GM19452 (cell line): ENCODE data around the gene CCDC71.

Source experiments
- ATAC-seq: cut with Tn5 transposase; IDR thresholded peaks from one replicate; pipeline ENCODE4 v1.9.1; 2021; ENCODE audit not compliant: unreplicated experiment

The CCDC71 gene

DNA sequence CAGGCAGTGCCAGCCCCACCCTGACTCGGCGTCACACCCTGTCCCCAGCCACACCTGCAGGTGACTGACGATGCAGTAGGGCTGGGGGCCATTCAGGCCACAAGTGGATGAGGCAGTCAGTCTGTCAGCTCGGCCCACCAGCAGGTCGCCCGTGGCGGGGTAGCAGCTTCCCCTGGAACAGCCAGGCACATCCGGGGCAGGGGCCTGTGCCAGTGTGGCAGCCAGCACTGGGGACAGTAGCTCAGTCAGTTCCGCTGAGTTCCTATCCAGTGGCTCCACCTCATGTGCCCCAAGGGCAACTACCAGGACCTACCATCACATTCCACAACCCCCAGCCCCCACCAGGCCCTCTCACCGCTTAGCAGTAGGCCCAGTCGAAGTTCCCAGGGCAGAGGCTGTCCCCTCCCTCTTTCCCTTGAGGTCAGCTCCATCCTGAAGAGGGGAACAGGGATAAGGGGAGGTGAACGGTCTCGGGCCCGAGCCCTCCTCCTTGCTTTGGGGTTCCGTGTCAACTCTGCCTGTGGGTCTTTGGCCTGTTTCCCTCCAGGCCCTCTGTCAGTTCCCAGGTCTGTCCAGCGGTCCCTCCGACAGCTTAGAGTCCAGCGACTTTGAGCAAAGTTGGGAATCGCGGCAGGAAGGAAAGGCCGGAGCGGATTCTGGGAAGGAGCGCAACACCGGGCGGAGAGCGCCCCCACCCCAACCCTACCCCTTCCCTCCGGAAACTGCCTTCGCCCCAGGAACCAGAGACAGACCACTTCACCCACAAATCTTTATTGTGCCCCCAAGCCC, 33.5 kb downstream of the CCDC71 start, which contains the start of gene LAMB2:
LAMB2 (minus strand) TSS at position 614 of the 789 bp plus-strand sequence; CDS start at position 431, 183 bp downstream.
- no peak for ATAC-seq

DNA sequence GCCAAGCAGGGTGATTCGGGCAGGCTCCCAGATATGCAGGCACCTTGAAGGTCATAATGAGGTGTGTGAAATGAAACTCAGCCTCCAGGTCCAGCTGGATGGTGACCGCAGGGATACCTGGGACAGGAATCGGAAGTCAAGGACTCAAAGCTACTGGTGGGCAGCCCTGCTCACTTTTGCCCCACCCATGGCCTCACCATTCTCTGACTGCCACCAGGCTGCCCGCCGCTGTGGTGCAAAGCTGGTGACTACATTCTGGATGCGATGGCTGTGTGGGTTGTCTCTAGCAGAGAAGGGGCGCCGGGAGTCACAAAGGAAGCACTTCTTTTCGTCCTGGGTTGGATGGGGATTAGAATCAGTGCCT, 34.1 kb downstream of the CCDC71 start:
- ATAC-seq = no peak

DNA sequence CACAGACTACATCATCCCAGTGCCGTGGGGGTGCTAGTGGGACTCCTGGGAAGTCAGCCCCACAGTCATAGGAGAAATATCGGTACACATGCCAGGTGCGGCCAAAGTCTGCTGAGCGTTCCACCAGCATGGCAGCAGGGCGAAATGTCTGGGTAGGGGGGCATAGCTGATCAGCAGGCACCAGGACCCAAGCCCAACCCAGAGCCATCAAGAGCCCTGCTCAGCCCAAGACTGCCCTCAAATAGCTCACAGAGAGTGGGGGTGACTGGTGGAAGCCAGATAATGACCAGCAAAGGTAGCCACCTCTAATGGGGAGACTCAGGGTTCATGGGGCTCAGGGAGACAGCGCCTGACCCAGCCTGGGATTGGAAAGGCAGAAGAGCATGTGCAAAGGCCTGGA, 34.6 kb downstream of the CCDC71 start:
- no peak for ATAC-seq

DNA sequence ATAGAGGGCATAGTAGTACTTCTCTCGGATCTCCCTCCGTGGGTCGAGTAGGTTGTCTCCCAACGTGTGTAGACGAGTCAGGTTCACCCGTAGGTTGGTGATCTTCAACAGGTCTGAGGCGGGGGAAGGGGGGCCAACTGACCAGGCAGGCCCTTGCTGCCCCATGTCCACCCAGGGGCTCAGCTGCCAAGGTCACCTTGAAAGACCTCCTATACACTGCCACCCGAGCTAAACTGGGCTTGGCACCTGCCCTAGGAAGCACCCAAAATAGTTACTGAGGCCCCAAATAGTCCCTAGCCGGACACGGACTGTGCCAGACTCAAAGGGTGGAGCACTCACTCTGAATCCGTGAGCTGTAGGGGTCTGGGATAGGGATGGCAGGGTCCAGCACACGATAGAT, 35.1 kb downstream of the CCDC71 start:
- ATAC-seq = no peak

DNA sequence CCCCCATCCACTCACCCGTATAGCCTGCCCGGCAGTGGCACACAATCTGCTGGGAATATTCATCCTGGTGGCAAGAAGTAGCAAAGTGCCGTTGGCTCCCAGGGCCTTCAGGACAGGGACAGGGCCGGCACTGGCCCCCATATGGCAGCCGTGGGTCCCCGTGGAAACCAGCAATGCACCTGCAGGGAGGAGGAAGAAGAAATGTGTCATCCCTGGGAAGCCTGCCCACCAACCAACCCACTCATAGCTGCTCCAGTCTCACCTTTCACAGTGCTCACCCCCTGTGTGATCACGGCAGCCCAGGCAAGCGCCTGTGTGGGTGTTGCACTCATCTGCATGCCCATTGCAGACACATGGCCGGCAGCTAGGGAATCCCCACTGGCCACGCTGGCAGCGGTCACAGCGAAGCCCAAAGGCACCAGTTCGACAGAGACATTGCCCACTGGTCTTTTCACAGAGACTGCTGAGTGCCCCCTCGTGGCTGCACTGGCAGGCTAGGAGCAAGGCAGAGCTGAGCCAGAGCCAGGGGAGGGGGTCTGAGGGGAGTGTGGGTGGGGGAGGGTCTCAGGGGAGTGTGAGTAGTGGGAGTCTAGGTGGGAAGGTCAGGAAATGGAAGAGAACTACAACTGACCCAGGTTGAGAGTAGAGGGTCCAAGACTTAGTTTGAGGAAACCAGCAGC, 41.0 kb downstream of the CCDC71 start:
- no peak for ATAC-seq

DNA sequence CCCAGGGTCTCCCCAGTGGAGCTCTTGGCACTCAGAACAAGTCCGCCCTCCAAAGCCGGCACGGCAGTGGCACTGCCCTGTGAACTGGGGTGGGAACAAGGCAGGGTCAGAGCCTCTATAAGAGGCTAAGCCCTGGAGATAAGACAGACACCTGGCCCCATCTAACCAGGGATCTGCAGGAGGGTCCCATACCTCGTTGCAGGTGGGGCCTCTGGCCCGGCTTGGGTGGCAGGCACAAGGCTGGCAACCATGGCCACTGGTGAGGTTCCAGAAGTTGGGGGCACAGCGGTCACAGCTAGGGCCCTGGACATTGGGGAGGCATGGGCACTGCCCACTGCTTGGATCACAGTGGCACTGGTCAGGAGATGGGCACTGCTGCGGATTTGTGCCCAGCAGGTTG, 41.9 kb downstream of the CCDC71 start:
- no peak for ATAC-seq

DNA sequence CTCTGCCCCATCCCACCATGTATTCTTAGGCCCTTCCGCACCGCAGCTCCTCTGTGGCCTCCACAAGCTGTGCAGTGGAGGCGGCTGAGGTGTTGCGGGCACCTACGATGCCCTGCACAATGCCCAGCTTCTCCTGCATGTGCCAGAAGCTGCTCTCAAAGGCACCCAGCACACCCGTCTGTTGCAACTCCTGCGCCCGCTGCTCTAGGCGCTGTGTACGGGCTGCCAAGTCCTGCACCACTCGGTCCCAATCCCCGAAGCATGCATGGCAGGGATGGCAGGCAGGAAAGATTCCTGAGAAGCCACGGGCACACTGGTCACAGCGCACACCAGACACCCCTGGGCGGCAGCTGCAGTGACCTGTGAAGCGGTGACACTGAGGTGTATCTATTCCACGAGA, 42.4 kb downstream of the CCDC71 start:
- ATAC-seq = no peak

DNA sequence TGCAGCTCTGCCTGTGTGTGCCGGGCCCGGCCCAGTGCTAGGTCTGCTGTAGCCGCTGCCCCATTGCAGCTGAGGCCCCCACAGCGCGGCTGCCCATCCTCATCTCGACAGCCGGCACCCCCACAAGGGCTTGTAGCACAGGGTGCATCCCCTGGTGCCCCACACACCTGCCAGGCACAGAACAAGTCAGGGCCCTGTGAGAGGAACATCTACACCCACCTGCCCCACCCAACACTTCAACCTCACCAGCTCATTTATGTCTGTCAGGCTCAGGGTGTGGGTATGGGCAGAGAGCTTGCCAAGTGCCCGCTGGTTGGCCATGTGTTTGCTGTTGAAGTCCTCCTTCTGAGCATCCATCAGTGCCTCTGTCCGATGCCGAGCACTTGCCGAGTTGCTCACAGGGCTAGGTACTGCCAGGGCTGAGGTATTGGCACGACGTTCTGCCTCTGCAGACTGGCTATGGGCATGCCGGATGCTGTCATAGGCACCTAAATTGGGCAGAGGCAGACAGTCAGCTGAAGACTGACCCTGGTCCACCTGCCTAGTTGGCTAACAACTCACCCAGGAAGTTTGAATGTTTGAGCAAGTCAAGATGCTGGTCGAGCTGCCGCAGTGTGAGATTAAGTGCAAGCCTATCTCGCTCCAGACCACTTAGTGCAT, 43.1 kb downstream of the CCDC71 start:
- no peak for ATAC-seq

DNA sequence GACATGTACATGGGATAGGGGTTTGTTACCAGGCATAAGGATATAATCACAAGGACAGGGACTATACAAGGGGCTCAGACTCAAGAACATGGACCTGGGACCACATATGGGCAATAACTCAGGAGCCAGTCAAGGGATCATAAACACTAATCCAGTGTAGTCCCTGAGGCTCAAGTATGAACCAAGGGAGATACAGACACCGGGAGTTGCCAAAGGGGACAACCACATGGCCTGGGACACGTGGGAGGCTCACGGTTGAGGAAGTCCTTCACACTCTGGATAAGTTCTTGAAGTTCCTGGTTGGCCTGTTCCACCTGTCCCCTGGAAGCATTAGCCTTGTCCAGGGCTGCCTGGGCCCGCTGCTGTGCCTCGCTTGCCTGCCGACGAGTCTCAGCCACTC, 43.7 kb downstream of the CCDC71 start:
- no peak for ATAC-seq

DNA sequence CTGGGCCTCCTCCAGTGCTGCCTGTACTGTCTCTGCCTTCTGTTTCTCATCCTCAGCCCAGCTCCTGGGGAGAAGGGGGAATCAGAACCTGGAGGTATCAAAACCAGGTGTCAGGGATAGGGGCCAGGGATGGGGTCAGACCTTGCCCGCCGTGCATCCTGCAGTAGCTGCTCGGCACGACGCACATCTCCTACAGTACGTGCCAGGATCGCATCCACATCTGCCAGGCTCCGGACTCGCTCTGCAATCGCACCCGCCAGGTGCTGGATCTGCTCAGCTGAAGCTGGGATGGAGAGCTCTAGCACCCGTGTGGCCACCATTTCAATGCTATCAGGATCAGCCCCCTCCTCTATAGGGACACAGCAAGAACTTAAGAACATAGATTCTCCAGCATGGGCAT, 44.1 kb downstream of the CCDC71 start:
- no peak for ATAC-seq

DNA sequence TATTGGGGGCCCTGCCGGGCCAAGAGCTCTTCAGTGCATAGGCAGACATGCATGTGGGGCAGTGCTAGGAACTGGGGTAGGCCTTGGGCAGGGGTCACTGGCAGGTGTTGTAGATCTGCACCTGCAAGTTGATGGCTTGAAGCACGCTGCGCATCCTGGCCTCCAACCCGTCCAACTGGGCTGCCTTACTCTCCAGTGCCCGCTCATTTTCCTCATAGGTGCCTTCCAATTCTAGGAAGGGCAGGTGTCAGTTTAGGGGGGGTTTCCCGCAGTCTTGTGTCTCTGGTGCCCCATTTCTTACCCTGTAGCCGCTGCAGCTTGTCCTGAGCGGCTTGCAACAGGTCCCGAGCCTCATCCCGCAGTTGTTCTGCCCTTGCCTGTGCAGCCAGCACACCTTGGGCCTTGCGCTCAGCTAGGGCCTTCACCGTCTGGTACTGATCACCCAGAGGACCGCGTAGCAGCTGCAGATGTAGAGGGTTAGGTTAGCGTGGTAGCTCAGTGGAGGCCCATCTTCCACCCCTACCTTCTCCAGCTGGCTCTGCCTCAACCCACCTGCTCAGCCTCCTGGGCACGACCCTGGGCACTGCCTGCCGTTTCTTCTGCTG, 44.9 kb downstream of the CCDC71 start:
- ATAC-seq = no peak

DNA sequence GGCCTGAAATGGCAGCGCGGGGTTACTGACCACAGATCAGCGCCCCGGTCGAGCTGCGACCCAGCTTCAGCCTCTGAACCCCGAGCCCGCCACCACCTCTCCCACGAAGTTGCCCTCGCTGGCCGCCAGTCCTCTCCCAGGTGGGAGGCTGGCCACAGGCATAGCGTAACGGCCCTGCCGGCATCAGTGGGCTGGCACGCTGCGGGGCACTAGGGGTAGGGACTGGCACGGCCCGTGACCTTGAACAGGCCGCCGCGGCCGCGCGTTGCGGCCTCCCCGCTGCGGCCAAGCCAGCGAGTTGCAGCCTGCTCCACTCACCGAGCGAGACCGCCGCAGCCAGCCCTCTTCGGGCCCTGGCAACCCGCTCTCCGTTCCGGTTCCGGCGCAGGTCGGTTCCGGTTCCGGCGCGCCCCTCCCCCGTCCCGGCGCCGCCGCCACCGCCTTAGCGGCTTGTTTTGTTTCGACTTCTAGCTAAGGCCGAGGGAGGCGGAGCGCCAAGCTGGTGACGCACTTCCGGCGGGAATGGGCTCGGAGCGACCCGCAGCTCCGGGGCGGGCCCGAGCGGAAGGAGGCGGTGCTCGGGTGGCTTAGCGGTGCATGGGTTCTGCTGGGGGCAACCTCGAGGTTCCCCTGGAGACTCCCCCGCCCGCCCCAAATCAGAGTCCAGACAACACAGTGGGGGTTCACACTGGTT, 45.5 kb downstream of the CCDC71 start, which contains the start of gene USP19:
USP19 (minus strand) TSS at position 386 of the 694 bp plus-strand sequence. CDS start 1,678 bp downstream, outside the sequence.
- peak; percentile 84 for ATAC-seq

DNA sequence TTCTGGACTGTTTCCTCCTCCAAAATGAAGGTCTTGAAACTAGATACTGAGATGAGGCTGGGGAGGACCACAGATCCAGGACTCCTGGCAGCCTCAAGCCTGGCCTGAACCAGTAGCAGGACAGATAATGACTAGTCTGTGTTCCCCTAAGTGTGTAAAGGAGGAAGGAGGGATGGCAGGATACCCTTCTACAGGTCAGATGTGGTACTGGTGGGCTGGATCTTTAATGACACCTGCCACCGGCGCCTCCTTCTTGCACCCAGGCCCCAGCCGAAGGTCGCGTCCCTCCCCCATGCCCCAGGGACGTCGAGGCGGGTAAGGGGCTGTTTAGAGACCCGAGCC, 46.1 kb downstream of the CCDC71 start:
- ATAC-seq = no peak

DNA sequence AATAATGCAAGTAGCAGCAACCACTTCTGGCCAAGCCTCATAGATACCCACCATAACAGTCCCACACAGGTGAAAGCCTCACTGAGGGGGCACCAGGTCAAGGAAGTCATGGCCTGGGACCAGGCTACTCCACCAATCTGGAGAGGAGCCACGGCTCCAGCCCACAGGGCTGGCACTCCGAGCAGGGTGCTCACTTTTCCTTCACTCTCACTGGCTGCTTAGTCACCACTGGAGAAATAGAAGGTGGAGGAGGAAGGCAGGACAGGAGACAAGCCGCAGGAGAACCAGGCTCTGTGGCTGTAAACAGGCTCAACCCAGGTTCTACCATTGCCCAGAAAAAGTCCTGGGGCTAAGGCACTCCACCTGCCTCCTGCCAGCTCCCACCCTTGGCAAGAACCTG, 46.7 kb downstream of the CCDC71 start:
- ATAC-seq = no peak

DNA sequence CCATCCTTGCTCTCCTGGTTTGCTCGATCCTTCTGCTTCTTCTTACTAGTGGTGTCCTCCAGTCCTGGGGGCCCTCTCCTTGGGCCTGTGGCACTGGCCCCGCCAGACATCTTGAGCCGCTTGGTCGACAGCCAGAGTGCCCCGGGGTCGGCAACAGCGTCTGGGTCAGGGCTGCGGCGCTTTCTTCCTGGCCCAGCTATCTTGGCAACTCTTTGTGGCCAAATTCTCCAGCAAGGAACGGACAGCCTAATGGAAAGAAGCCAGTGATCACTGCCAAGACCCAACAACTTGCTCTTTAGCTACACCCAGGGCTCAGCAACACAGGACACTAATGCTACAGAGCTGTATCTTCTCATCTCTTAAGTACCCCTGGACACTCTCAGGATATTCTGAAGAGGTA, 47.1 kb downstream of the CCDC71 start:
- ATAC-seq = no peak
